Omental fat pad (tissue), 4 donors: ENCODE data around the gene ADSS1. TPM values are rescaled to one million over a fixed set of nuclear protein-coding genes. Genes with fewer than 3 reads are reported as not detected.

Source experiments
- ATAC-seq: fragments of 150-250 bp; one replicate; pipeline ENCODE4 v1.9.1; 2016; ENCODE audit warnings: mild to moderate bottlenecking, moderate library complexity; ENCODE audit not compliant: low FRiP score
- DNase-seq: peaks from one replicate; pipeline ENCODE4 v3.0.0-alpha.2; 2019; ENCODE audit warnings: low spot score
- total RNA-seq, 4 donors: library from RNA; depleted of rRNA; stranded (reverse); fragments of >200 nt; gene quantifications; one replicate each; pipeline ENCODE4 v1.1.0, GENCODE V29; 2016
- TF ChIP-seq, protein P1 (sequence below), 3 donors: fragments of 450-650 bp; IDR thresholded peaks; one replicate each; pipeline ENCODE4 v1.5.1; 2016 to 2017; ENCODE audit warnings: antibody characterized with exemption in 3 of 3, mild to moderate bottlenecking in 3 of 3, moderate library complexity in 2 of 3

The ADSS1 gene
- total RNA-seq, 4 donors from 2014 or later: 3.7 to 26.0 (median 5.6) TPM

DNA sequence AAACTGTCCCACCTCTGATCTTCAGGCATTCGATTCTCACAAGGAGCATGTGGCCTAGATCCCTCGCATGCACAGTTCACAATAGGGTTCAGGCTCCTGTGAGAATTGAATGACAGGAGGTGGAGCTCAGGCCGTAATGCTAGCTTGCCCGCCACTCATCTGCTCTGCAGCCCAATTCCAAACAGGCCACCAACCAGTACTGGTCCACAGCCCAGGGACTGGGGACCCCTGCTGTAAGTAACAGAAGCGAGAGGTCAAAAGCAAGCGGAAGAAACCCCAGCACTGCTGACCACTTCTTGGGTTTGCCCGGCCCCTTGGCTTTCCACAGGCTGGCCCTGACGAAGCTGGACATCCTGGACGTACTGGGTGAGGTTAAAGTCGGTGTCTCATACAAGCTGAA, 20.5 kb downstream of the ADSS1 start:
- TF ChIP-seq, protein P1, sequence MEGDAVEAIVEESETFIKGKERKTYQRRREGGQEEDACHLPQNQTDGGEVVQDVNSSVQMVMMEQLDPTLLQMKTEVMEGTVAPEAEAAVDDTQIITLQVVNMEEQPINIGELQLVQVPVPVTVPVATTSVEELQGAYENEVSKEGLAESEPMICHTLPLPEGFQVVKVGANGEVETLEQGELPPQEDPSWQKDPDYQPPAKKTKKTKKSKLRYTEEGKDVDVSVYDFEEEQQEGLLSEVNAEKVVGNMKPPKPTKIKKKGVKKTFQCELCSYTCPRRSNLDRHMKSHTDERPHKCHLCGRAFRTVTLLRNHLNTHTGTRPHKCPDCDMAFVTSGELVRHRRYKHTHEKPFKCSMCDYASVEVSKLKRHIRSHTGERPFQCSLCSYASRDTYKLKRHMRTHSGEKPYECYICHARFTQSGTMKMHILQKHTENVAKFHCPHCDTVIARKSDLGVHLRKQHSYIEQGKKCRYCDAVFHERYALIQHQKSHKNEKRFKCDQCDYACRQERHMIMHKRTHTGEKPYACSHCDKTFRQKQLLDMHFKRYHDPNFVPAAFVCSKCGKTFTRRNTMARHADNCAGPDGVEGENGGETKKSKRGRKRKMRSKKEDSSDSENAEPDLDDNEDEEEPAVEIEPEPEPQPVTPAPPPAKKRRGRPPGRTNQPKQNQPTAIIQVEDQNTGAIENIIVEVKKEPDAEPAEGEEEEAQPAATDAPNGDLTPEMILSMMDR (IDR thresholded peaks at IDR 0.05): no peak
- no peak for ATAC-seq
- no peak for DNase-seq

DNA sequence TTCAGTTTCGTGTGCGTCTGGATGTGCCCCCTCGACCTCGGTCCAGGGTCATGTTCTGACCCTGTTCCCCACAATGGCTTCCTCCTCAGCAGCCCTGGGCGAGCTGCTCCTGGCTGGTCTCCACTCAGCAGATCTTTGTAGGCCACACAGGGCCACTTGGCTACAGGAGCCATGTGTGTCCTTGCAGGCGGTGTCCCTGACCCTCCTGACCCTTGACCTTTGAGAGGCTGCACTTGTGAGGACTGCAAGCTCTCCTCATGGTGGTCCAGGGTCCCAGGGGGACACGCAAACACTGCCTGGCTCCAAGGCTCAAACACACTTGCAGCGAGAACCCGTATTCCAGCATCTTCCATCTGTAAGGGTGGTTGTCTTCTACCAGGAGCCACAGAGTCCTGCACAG, 21.4 kb downstream of the ADSS1 start:
- DNase-seq (no peak), ATAC-seq (no peak)
- TF ChIP-seq, protein P1 (IDR thresholded peaks at IDR 0.05): no peak

DNA sequence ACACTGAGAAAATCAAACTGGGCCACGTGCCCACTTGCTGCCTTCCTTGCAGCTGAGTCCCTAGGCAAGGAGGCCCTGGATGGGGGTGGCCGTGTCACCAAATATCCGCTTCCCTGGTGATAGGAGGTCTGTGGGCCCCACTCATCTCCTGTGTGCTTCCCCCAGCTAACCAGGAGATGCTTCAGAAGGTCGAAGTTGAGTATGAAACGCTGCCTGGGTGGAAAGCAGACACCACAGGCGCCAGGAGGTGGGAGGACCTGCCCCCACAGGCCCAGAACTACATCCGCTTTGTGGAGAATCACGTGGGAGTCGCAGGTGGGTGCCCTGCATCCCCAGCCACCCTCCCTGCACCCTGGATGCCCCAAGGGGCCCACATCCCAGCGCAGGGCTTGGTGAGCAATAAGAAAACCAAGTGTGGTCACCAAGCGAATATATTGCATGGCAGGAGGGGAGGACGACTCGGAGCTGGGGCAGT, 22.1 kb downstream of the ADSS1 start:
- no peak for ATAC-seq
- TF ChIP-seq, protein P1 (IDR thresholded peaks at IDR 0.05): no peak
- DNase-seq: no peak

DNA sequence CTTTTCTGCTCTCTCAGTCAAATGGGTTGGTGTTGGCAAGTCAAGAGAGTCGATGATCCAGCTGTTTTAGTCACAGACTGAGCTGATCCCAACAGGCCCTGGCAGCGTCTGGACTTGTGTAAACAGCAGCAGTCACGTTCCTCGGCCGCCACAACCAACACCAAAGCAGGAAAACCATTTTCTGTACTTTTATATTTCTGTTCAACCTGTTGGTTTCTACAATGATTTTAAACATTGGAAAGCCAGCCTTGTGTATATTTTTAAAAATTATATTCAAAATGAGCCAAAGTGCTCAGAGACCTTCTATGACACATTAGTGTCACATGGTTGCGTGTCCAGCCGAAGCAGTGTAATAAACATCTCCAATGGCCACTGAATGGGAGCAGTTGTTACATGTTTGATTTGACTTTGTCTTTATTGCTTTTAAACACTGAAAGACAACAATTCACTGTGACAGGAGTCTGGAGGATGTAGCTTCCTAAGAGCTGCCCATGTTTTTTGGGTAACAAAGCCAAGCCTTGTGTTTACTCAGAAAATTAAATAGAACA, 23.0 kb downstream of the ADSS1 start:
- ATAC-seq (no peak), DNase-seq (no peak)
- TF ChIP-seq, protein P1 (IDR thresholded peaks at IDR 0.05): no peak

DNA sequence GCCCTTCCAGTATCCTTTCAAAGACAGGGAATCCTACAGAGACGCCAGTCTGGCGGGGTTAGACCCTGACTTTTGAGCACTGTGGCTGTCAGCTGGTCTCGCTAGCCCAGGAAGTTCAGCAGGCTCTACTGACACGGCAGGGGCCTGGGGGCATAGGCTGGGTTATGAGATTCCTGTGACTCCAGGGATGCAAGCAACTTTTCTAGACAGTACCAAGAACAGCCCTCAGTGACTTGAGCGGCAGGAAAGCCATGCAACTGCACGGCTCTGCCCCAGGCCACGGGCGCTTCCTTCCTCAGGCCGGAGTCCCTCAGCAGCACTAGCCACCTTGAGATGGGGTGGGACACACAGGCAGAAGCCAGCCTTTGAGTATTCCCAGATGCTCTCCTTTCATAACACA, 23.8 kb downstream of the ADSS1 start:
- TF ChIP-seq, protein P1 (IDR thresholded peaks at IDR 0.05): no peak
- DNase-seq (no peak), ATAC-seq (no peak)

DNA sequence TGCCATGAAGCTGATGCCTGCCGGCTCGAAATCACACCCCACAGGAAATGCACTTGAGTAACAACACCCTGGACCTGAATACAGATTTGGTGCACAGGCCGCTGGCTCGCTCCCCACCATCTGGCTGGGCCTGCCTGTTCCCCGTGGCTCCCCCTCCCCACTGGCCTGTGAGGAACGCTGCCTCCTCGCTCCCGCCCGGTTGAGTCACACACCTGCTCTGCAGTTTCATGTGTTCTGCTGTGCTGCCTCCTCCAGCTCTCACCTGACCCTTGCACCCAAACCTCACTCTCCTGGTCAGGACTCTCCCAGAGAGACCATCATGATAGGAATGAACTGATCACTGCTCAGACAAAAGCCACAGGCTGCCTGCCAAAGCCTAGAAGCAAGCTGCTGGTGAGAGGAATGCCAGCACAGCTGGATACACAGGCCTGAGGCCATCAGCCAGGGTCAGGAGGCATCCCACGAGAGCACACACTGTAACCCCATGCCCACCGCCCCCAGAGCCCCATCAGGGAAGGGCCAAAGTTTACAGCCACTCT, 25.2 kb downstream of the ADSS1 start:
- ATAC-seq: no peak

More for the DNA sequence above, 25.2 kb downstream of the ADSS1 start:
- TF ChIP-seq, protein P1 (IDR thresholded peaks at IDR 0.05): no peak
- DNase-seq: no peak
